HepG2 (cell line): ENCODE measurements around the gene MYOZ3. TPM values are rescaled to one million over a fixed set of nuclear protein-coding genes. Genes with fewer than 3 reads are reported as not detected.

Source experiments
- ATAC-seq: fragments of 200-7000 bp; cut with Tn5 transposase; 3 replicates; pipeline ENCODE4 v1.9.1; 2020; ENCODE audit warnings: mild to moderate bottlenecking, moderate library complexity
- BruUV-seq: library from RNA; stranded (reverse); fragments of 400-500 nt; replicated peaks from 2 replicates; lab custom pipeline; 2021; lab: Mats Ljungman, UMichigan
- CTCF ChIA-PET: fragments of 300-600 bp; formaldehyde crosslinking; extraction: SDS; loops from one replicate; lab custom pipeline; 2021; ENCODE audit warnings: low total read pairs, inconsistent platforms, low intra/inter-chr PET ratio; lab: Yijun Ruan, JAX
- POLR2A ChIA-PET: fragments of 350-600 bp; sonication (Branson Sonifier 250); formaldehyde crosslinking; loops from one replicate; lab custom pipeline; 2020; ENCODE audit warnings: antibody characterized with exemption, inconsistent platforms; lab: Yijun Ruan, JAX
- DNase-seq: peaks from one replicate; pipeline ENCODE4 v3.0.0-alpha.2; 2015; ENCODE audit warnings: low spot score
- FAIRE-seq: peaks from 3 replicates; lab custom pipeline; 2011; peaks lifted over from hg19 to GRCh38; lab: Jason Lieb, UNC
- H2AFZ ChIP-seq: one replicate; pipeline ENCODE4 v1.6.1; 2011; ENCODE audit warnings: low read length, inconsistent platforms
- H3K27ac ChIP-seq: fragments of 300-600 bp; 3 replicates; pipeline ENCODE4 v1.8.0; 2011; ENCODE audit warnings: mixed run types, mild to moderate bottlenecking, mixed read lengths, low read length, inconsistent platforms; ENCODE audit not compliant: insufficient read depth; ENCODE audit errors: extremely low read length
- H3K27me3 ChIP-seq, 2 experiments: fragments of 200-600 bp in 1 of 2; 2 replicates in 1 of 2; 3 replicates in 1 of 2; pipeline versions ENCODE4 v1.6.0 to v1.8.0; 2011; ENCODE audit warnings: low read length in 2 of 2, mild to moderate bottlenecking in 2 of 2, moderate library complexity in 2 of 2, inconsistent platforms in 1 of 2; ENCODE audit not compliant: insufficient read depth in 2 of 2, control insufficient read depth in 1 of 2
- H3K36me3 ChIP-seq, 2 experiments: fragments of 200-600 bp in 1 of 2; replicated peaks in 1 of 2; 2 replicates in 1 of 2; 3 replicates in 1 of 2; pipeline versions ENCODE4 v1.5.1 to v1.8.0; 2011; ENCODE audit warnings: low read length in 2 of 2, inconsistent platforms in 1 of 2; ENCODE audit not compliant: insufficient read depth in 2 of 2, control insufficient read depth in 1 of 2
- H3K4me1 ChIP-seq: 2 replicates; pipeline ENCODE4 v1.5.1; 2012; ENCODE audit warnings: low read length, inconsistent platforms; ENCODE audit not compliant: insufficient read depth
- H3K4me2 ChIP-seq: 2 replicates; pipeline ENCODE4 v1.6.0; 2011; ENCODE audit warnings: low read depth, low read length, inconsistent platforms
- H3K4me3 ChIP-seq, 3 experiments: fragments of 200-600 bp in 1 of 3; sonication (generic), shearing (Covaris generic) in 1 of 3; replicated peaks in 1 of 3; 2 replicates each; pipeline ENCODE4 v1.5.1; 2011 to 2016; ENCODE audit warnings: low read length in 3 of 3, inconsistent platforms in 2 of 3, low read depth in 2 of 3, mild to moderate bottlenecking in 2 of 3, control low read depth in 1 of 3, mixed read lengths in 1 of 3; ENCODE audit not compliant: insufficient read depth in 1 of 3
- H3K79me2 ChIP-seq: one replicate; pipeline ENCODE4 v1.6.1; 2011; ENCODE audit warnings: low read length, inconsistent platforms; ENCODE audit not compliant: insufficient read depth
- H3K9ac ChIP-seq: 2 replicates; pipeline ENCODE4 v1.6.0; 2011; ENCODE audit warnings: mild to moderate bottlenecking, low read depth, low read length, inconsistent platforms; ENCODE audit not compliant: insufficient read depth
- H3K9me3 ChIP-seq: 2 replicates; pipeline ENCODE4 v1.5.1; 2012; ENCODE audit warnings: mild to moderate bottlenecking, low read length
- H4K20me1 ChIP-seq: 2 replicates; pipeline ENCODE4 v1.6.0; 2011; ENCODE audit warnings: inconsistent platforms, mild to moderate bottlenecking, low read length, moderate library complexity; ENCODE audit not compliant: insufficient read depth
- AHR ChIP-seq: IDR thresholded peaks from 2 replicates; pipeline ENCODE4 v1.6.1; 2018; ENCODE audit warnings: missing genetic modification reagents, missing compliant biosample characterization
- HOXD1 ChIP-seq: sonication (generic); formaldehyde crosslinking; IDR thresholded peaks from 2 replicates; pipeline ENCODE4 v1.5.0; 2020; ENCODE audit warnings: missing genetic modification reagents
- LBX2 ChIP-seq: sonication (generic); formaldehyde crosslinking; IDR thresholded peaks from 2 replicates; pipeline ENCODE4 v1.5.0; 2020; ENCODE audit warnings: missing genetic modification reagents, mild to moderate bottlenecking, borderline replicate concordance
- TP53 ChIP-seq: sonication (generic); formaldehyde crosslinking; conservative IDR thresholded peaks from 2 replicates; pipeline ENCODE4 v1.4.0; 2020; ENCODE audit warnings: missing genetic modification reagents
- TRIM22 ChIP-seq: fragments of 450-650 bp; IDR thresholded peaks from 2 replicates; pipeline ENCODE4 v1.6.1; 2017
- ZBTB42 ChIP-seq: sonication (generic); formaldehyde crosslinking; IDR thresholded peaks from 2 replicates; pipeline ENCODE4 v1.5.0; 2020; ENCODE audit warnings: mild to moderate bottlenecking, missing genetic modification reagents
- ZNF275 ChIP-seq: sonication (generic); formaldehyde crosslinking; IDR thresholded peaks from 2 replicates; pipeline ENCODE4 v1.8.0; 2022; ENCODE audit warnings: missing genetic modification reagents, mild to moderate bottlenecking, inconsistent platforms, borderline replicate concordance
- ZNF343 ChIP-seq: sonication (generic); formaldehyde crosslinking; IDR thresholded peaks from 2 replicates; pipeline ENCODE4 v1.4.0; 2020; ENCODE audit warnings: mild to moderate bottlenecking, missing genetic modification reagents
- ZNF530 ChIP-seq: sonication (generic); formaldehyde crosslinking; IDR thresholded peaks from 2 replicates; pipeline ENCODE4 v1.5.0; 2020; ENCODE audit warnings: low read depth, mild to moderate bottlenecking, missing genetic modification reagents
- WGBS: methylation state at CpG from one replicate; pipeline ENCODE4 v1.1.6; 2017; ENCODE audit warnings: low lambda C conversion rate; 5-methylcytosine and 5-hydroxymethylcytosine counted together
- in situ Hi-C: cut with HindIII; loops from 2 replicates; pipeline ENCODE4 v1.10.0; 2017; ENCODE audit warnings: low pct_unique_long_range_greater_than_20kb; ENCODE audit not compliant: extremely low pct_ligation_motif_present
- intact Hi-C: fragments of 100-400 bp; cut with micrococcal nuclease; formaldehyde crosslinking; loops from one replicate; pipeline ENCODE4 v1.10.0; 2022; ENCODE audit not compliant: unreplicated experiment
- polyA plus RNA-seq, 8 experiments: library from polyadenylated mRNA; depleted of rRNA in 3 of 8; stranded (reverse) in 7 of 8; unstranded in 1 of 8; fragments of >200 nt; fragmentation: Illumina TruSeq in 4 of 8; extraction: Trizol in 4 of 8; gene quantifications; 2 replicates each; pipeline versions ENCODE4 v1.2.1 to v1.2.3, GENCODE V29; 2011 to 2016; ENCODE audit warnings: low read depth in 4 of 8, missing spikeins in 1 of 8, mixed read lengths in 1 of 8; ENCODE audit not compliant: insufficient read depth in 1 of 8
- total RNA-seq, 5 experiments: library from RNA; depleted of rRNA; stranded (reverse); fragments of >200 nt; fragmentation: Illumina TruSeq; extraction: Trizol; gene quantifications; 2 replicates each; pipeline ENCODE4 v1.2.3, GENCODE V29; 2016; ENCODE audit warnings: low read depth in 1 of 5

MYOZ3 gene
- total and polyA plus RNA-seq, 2 of the 13 experiments (the other 11 are each of a cell fraction or from before 2014, with no cell fraction given) = 0.05 TPM; not detected in 1

- in situ Hi-C loops = no loop called here
- TF ChIP-seq AHR = no peak
- no peak for TF ChIP-seq ZNF530 (CRISPR knock-in tag)
- no peak for TF ChIP-seq TRIM22
- TF ChIP-seq TP53 (CRISPR knock-in tag) = no peak
- no peak for TF ChIP-seq ZNF275 (CRISPR knock-in tag)
- TF ChIP-seq LBX2 (CRISPR knock-in tag) = no peak
- TF ChIP-seq ZNF343 (CRISPR knock-in tag) = no peak
- TF ChIP-seq HOXD1 (CRISPR knock-in tag) = no peak
- no peak for TF ChIP-seq ZBTB42 (CRISPR knock-in tag)
- TF ChIP-seq, all 625 proteins: peak for 0
- FAIRE-seq = no peak
- no TSS peak for BruUV-seq
- no peak overlapping the region for H3K9ac ChIP-seq
- POLR2A ChIA-PET = no interaction called here
- H2AFZ ChIP-seq = no peak overlapping the region
- H3K4me1 ChIP-seq = no peaks in the 10 kb centered on the region
- peaks cover 11 to 35% of the 10 kb centered on the region in 2 experiments for H3K36me3 ChIP-seq
- no peaks in the 10 kb centered on the region for H3K9me3 ChIP-seq
- WGBS = 100% methylated on average over 1 of the region's 1 CpG
- no peak overlapping the region for H3K27ac ChIP-seq
- H3K79me2 ChIP-seq = no peaks in the 10 kb centered on the region
- H3K4me2 ChIP-seq = no peak overlapping the region
- no peaks in the 10 kb centered on the region for H3K27me3 ChIP-seq
- no peak overlapping the region for H3K4me3 ChIP-seq
- no peaks in the 10 kb centered on the region for H4K20me1 ChIP-seq
- ATAC-seq = no peak
- DNase-seq = no peak
- intact Hi-C loops = no loop called here
- CTCF ChIA-PET = no interaction called here
Measured at GRCh38 chr5:150689120-150689519, 28.1 kb downstream of the MYOZ3 start.
